GM10847 (cell line): ENCODE data around the gene ZNF134.

Experiments used
- POLR2A ChIP-seq: IDR thresholded peaks from 2 replicates; pipeline ENCODE4 v1.6.1; 2011; ENCODE audit not compliant: insufficient read length; ENCODE audit errors: extremely low read depth

The ZNF134 gene

DNA sequence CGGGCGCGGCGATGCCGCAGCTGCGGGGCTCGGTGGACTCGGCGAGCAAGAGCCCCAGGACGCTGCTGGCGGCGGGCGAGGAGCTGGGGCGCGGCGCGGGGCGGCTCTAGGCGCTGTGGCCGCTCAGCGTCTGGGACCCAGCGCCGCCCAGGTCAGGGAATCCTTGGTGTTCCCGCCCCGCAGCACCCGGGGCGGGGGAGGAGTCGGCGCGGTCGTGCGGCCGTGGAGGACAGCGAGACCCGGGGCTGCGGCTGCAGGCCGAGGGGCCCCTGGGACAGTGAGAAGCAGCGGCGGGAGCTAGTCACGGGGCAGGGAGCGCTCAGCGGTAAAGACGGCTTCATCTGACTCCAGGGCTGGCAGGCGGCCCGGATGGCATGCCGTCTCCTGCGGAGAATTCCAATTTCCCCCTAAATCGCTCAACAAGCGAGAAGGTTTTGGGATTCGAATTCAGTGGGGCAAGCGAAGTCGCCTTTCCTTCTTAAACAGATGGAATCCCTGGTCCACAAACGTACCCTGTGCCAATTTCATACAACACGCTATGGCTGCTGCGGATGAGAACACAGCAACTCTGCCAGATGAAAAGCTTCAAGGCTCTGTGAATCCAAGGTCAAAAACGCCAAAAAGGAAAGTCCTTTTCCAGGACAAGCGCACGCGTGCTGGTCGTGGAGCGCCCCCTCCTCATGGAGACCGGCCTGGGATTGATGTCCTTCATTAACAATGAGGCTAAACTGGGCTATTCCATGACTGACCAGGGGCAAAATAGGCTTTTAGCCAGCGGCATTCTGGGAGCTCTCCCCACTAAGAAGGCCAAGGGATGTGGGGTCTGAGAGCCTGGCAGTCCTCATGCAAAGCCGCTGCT is 50.5 kb downstream of the ZNF134 start:
- no peak for TF ChIP-seq POLR2A

DNA sequence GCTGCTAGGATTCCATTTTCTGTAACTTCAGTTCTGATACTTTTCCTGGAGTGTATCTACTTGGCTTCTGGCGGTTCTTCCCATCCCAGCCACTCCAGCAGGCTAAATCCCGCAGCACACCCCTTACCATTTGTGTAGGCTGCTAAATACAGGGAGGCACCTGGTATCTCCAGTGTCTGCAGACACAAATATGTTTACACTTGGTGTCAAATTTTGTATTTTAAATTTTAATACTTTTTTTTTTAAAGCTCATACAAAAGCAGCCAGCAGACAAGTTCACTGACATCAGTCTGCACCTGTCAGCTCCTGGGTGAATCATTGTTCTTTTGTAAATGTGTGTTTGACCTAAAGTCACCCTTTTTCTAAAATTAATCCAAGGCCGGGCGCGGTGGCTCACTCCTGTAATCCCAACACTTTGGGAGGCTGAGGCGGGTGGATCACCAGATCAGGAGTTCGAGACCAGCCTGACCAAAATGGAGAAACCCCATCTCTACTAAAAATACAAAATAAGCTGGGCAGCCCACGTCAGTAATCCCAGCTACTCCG is 51.3 kb downstream of the ZNF134 start:
- no peak for TF ChIP-seq POLR2A

DNA sequence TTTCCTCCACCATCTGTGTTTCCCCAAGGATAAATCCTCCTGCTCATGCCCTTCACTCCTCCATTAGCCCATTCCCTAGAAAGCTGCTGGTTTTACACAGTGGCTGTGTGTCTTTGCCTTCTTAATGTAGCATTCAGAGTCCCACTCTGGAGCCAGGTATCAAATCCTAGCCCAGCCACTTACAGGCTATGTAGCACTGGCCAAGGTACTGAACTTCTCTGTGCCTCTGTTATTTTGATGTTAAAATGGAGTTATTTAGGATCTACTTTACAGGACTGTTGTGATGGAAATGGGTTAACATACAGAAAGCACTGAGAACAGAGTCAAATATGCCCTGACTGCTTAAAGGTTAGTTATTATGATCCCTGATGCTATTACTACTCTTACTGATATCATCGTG is 53.2 kb downstream of the ZNF134 start:
- TF ChIP-seq POLR2A: no peak

DNA sequence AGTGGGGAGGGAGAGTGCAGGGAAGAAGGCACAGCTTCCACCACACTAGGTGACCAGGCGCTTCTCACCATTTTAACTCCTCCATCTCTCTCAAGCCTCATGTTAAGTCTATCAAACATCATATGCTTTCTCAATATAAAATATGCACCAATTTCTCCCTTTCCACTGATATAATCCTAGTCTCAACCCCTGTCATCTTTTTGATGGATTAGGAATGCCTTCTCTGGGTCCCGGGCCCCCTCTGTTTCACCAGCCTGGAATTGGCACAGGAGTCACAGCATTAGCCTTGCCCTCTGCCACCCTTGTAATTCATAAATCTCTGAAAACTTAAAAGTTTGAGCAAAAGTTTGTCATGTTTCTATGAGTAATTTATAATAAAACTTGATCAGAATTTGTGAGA is 54.6 kb downstream of the ZNF134 start, which contains the start of gene ZSCAN4:
ZSCAN4 (plus strand) TSS at position 301 of the 400 bp plus-strand sequence. CDS start 7,211 bp downstream, outside the sequence.
- TF ChIP-seq POLR2A: no peak

DNA sequence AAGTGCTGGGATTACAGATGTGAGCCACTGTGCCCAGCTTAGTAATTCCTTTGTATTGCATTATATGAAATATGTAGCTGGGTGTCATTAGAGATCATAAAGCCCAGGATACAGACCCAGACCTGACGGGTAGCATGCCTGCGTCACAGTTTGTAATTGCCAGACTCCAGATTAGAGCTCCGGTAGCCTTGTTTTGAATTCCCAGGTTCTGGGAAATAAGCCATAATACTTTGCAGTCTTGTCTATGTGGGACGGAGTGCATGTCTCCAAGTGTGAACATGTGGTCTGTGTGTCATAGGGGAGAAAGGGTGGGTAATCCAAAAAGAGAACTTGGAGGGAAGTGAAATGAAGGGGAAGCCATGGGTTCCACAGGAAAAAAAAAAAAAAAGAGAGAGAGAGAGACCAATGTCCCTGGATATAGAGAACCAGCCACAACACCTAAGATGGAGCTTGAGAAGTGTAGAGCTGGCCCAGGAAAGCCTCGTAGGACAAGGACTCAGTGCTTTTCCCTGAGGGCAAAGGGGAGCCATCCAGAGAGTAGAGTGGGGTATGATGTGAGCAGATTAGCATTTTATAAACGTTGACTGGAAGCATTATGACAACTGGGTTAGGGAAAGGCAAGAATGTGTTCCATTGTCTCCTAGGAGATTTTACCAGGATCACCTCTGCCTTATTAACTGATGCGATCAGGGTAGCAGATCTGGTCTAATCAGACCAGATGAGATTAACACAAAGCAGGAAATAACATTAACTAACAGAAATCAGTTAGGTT is 57.3 kb downstream of the ZNF134 start:
- no peak for TF ChIP-seq POLR2A

DNA sequence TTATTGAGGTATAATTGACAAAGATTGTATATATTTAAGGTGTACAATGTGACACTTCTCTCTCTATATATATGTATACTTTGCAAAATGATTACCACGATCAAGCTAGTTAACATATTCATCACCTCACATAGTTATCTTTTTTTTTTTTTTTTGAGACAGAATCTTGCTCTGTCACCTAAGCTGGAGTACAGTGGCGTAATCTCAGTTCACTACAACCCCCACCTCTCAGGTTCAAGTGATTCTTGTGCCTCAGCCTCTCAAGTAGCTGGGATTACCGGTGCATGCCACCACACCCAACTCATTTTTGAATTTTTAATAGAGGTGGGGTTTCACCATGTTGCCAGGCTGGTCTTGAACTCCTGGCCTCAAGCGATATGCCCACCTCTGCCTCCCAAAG is 58.4 kb downstream of the ZNF134 start:
- no peak for TF ChIP-seq POLR2A
